ENCODE results near the gene GADD45G.

Gene GADD45G

GRCh38 chr9:89604729-89605464, at the start of gene GADD45G:
TSS of gene GADD45G (plus strand) at chr9:89605012. CDS start at chr9:89605122, 110 bp downstream.
- no peak for FAIRE-seq

GRCh38 chr9:89555036-89555415, 49.8 kb upstream of the GADD45G start:
- no peak for FAIRE-seq

GRCh38 chr9:89555451-89556375, 49.1 kb upstream of the GADD45G start:
- FAIRE-seq: no peak

GRCh38 chr9:89558196-89558899, 46.5 kb upstream of the GADD45G start:
- no peak for FAIRE-seq

GRCh38 chr9:89558948-89559347, 45.9 kb upstream of the GADD45G start:
- no peak for FAIRE-seq

- FAIRE-seq: no peak
These were observed 42.5 kb upstream of the GADD45G start for GRCh38 chr9:89562186-89562814.

GRCh38 chr9:89563571-89564345, 41.1 kb upstream of the GADD45G start:
- no peak for FAIRE-seq

- no peak for FAIRE-seq
These were observed 40.4 kb upstream of the GADD45G start for GRCh38 chr9:89564346-89564878.

GRCh38 chr9:89567649-89568048, 37.2 kb upstream of the GADD45G start:
- FAIRE-seq: no peak

GRCh38 chr9:89574309-89574708, 30.5 kb upstream of the GADD45G start:
- no peak for FAIRE-seq

- peak; percentile 89 for FAIRE-seq
These were observed 28.4 kb upstream of the GADD45G start for GRCh38 chr9:89576404-89576839.

GRCh38 chr9:89577363-89577762, 27.4 kb upstream of the GADD45G start:
- no peak for FAIRE-seq

GRCh38 chr9:89579741-89580385, 24.9 kb upstream of the GADD45G start:
- no peak for FAIRE-seq

- FAIRE-seq: no peak
These were observed 18.5 kb upstream of the GADD45G start for GRCh38 chr9:89586311-89586710.

- FAIRE-seq: no peak
These were observed 16.4 kb upstream of the GADD45G start for GRCh38 chr9:89588271-89588879.

GRCh38 chr9:89590415-89590814, 14.4 kb upstream of the GADD45G start:
- no peak for FAIRE-seq

- FAIRE-seq: no peak
These were observed 13.3 kb upstream of the GADD45G start for GRCh38 chr9:89591274-89592212.

GRCh38 chr9:89592213-89592815, 12.5 kb upstream of the GADD45G start:
- no peak for FAIRE-seq
